Activated CD4-positive, alpha-beta T cell treated with anti-CD3 and anti-CD28 coated beads, Interleukin-2, amount 50 U/mL, for 24 hours (primary cell): ENCODE results near the gene FBXW7.
"Not testable (repeated sequence)": the region's sequence is repeated elsewhere in the genome, so short reads cannot be mapped to it uniquely, and the experiment has no call there.

ENCODE experiments used
- DNase-seq, 2 donors: peaks; one replicate each; pipeline ENCODE4 v3.0.0-alpha.2; 2020; ENCODE audit warnings: low read depth in 1 of 2, low spot score in 1 of 2

Gene FBXW7

GRCh38 chr4:152535903-152536544 lies at the start of gene FBXW7:
Gene FBXW7, minus strand, starts transcription at chr4:152536092. Its CDS starts 124,289 bp downstream, at chr4:152411803.
- peak; percentile 98 to 100 for DNase-seq

GRCh38 chr4:152585023-152585441 lies 49.1 kb upstream of the FBXW7 start:
- no peak for DNase-seq

GRCh38 chr4:152581536-152582160 lies 45.8 kb upstream of the FBXW7 start:
- no peak for DNase-seq

GRCh38 chr4:152579916-152580315 lies 44.0 kb upstream of the FBXW7 start:
- DNase-seq = no peak

GRCh38 chr4:152579107-152579764 lies 43.3 kb upstream of the FBXW7 start:
- DNase-seq = no peak

- DNase-seq = no peak
Observed at GRCh38 chr4:152578670-152579069, 42.8 kb upstream of the FBXW7 start.

- DNase-seq = no peak
Observed at GRCh38 chr4:152577708-152578396, 42.0 kb upstream of the FBXW7 start.

GRCh38 chr4:152575533-152575932 lies 39.6 kb upstream of the FBXW7 start:
- no peak for DNase-seq

GRCh38 chr4:152573861-152574260 lies 38.0 kb upstream of the FBXW7 start:
- no peak for DNase-seq

GRCh38 chr4:152572417-152573086 lies 36.7 kb upstream of the FBXW7 start:
- no peak for DNase-seq

- DNase-seq = no peak
Observed at GRCh38 chr4:152571770-152572169, 35.9 kb upstream of the FBXW7 start.

- DNase-seq = no peak
Observed at GRCh38 chr4:152571296-152571695, 35.4 kb upstream of the FBXW7 start.

GRCh38 chr4:152565333-152565732 lies 29.4 kb upstream of the FBXW7 start:
- no peak for DNase-seq

- no peak for DNase-seq
Observed at GRCh38 chr4:152564336-152564735, 28.4 kb upstream of the FBXW7 start.

- no peak for DNase-seq
Observed at GRCh38 chr4:152563209-152563608, 27.3 kb upstream of the FBXW7 start.

GRCh38 chr4:152559641-152560040 lies 23.7 kb upstream of the FBXW7 start:
- no peak for DNase-seq

GRCh38 chr4:152558396-152558795 lies 22.5 kb upstream of the FBXW7 start:
- no peak for DNase-seq

GRCh38 chr4:152556834-152557233 lies 20.9 kb upstream of the FBXW7 start:
- DNase-seq = no peak

- DNase-seq = no peak
Observed at GRCh38 chr4:152556283-152556682, 20.4 kb upstream of the FBXW7 start.

GRCh38 chr4:152554742-152555141 lies 18.9 kb upstream of the FBXW7 start:
- DNase-seq = no peak

GRCh38 chr4:152550687-152551086 lies 14.8 kb upstream of the FBXW7 start:
- not testable (repeated sequence) for DNase-seq
